ENCODE data around the gene PCYT1A.
A peak's percentile ranks its signal among the peaks of the same experiment; 100 is the strongest.
"Not testable (repeated sequence)": the region's sequence is repeated elsewhere in the genome, so short reads cannot be mapped to it uniquely, and the experiment has no call there.

PCYT1A gene

DNA sequence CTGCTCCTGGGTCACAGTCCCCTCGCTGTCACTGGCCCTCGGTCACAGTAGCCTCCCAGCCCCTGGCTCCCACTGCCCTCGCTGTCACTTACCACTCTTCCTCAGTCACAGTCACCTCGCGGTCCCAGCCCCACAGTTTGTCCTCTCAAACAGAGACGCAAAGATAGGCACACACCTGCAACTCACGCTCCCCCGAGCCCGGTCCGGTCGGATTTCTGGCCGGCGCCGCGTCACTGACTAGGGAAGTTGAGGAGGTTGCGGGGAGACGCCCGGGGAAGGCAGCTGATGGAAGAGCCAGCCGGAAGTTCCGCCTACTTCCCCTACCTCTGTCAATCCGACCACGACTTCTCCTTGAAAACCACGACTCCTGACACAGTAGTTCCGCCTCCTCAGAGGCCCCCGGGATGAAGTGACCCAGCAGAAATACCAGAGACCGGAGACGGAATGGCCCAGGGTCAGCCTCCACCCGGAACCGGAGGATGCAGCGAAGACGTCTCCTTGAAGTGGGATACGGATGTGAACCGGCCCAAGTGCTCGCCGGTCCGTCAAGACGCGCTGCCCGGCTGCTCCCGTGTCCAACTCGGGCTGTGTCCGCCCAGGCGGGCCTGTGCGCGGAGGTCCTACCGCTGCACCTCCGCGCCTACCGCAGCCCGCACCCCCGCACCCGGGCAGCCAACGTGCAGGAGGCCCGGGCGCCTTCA, at the start of gene PCYT1A:
TSS of gene PCYT1A (minus strand) at position 287 of the 701 bp plus-strand sequence. CDS start 17,195 bp downstream, outside the sequence.
- peak; percentile 86 for DNase-seq

DNA sequence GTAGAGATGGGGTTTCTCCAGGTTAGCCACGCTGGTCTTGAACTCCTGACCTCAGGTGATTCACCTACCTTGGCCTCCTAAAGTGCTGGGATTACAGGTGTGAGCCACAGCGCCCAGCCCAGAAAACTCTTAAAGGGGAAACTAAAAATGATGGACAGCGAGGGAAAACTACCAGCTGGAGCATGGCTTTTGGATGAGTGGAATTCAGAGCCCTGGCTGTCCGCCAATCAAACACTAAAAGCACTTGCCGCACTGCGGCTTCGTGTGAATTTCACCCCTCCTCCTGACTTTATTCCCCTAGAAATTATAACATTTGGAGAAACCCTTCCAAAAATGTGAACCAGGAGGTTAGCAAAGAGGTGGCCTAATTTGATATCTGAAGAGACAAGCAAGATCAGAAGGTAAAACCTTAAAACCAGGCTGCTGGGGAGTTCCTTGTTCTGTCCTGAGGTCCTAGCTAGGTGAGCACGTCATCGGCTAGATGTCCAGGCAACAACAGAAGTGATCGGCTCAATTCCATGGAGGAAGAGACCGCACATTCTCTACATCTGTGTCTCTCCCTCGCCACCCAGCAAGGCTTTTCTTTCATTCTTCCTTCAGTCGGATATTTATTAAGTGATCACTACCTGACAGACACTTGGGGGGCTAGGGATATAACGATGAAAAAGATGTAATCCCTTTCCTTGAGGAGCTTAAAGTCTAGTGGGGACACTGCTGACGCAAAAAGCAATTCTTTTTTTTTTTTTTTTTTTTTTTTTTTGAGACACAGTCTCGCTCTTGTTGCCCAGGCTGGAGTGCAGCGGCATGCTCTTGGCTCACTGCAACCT, 49.0 kb upstream of the PCYT1A start:
- DNase-seq: no peak

- no peak for DNase-seq
Measured at GRCh38 chr3:196335503-196335948, 48.0 kb upstream of the PCYT1A start.

GRCh38 chr3:196334982-196335381, 47.5 kb upstream of the PCYT1A start:
- no peak for DNase-seq

GRCh38 chr3:196332168-196332567, 44.6 kb upstream of the PCYT1A start:
- DNase-seq: no peak

GRCh38 chr3:196327405-196327804, 39.9 kb upstream of the PCYT1A start:
- DNase-seq: no peak

GRCh38 chr3:196326936-196327335, 39.4 kb upstream of the PCYT1A start:
- no peak for DNase-seq

DNA sequence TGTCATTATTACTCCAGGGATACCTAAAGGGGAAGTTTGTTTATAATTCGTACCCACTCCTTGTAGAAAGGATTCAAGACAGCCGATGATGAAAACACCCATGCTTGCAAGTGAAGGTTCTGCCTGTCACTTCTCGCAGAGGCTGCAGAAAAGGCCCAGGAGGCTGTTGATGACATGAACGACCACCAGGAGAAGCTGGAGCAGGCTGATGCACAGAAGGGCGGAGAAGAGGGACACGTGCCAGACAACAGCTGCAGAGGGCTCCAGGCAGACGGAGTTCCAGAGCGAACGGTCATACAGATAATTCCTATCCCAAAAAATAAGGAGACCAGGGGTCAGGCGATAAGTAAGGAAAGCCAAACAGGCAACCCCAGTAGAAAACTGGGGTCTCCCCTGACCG, 36.2 kb upstream of the PCYT1A start:
- no peak for DNase-seq

- DNase-seq: no peak
Measured at GRCh38 chr3:196323016-196323415, 35.5 kb upstream of the PCYT1A start.

GRCh38 chr3:196321162-196321561, 33.6 kb upstream of the PCYT1A start:
- no peak for DNase-seq

DNA sequence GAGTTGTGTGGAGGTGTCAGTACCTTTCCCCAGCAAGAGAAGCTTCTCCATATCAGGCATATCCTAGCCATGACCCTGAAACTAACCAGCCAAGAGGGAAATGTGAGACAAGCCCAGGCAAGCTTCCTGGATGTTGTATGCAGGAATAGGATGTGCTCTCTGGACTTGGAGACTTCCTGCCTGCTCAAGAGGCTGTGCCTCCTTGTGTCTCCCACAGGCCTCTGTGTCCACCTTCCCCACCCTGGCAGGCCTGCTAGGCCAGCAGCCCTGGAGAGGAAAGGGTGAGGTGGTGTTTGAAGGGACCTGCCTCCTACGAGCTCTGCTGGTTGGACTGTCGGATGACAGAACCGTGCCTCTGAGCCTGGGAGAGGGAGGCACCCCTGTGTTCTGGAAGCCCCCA, 32.6 kb upstream of the PCYT1A start:
- DNase-seq: no peak

GRCh38 chr3:196317687-196318467, 30.4 kb upstream of the PCYT1A start, which contains the start of gene DYNLT2B:
DYNLT2B (minus strand) TSS chr3:196318240; CDS start chr3:196318152, 88 bp downstream.
- DNase-seq: peak; percentile 76

DNA sequence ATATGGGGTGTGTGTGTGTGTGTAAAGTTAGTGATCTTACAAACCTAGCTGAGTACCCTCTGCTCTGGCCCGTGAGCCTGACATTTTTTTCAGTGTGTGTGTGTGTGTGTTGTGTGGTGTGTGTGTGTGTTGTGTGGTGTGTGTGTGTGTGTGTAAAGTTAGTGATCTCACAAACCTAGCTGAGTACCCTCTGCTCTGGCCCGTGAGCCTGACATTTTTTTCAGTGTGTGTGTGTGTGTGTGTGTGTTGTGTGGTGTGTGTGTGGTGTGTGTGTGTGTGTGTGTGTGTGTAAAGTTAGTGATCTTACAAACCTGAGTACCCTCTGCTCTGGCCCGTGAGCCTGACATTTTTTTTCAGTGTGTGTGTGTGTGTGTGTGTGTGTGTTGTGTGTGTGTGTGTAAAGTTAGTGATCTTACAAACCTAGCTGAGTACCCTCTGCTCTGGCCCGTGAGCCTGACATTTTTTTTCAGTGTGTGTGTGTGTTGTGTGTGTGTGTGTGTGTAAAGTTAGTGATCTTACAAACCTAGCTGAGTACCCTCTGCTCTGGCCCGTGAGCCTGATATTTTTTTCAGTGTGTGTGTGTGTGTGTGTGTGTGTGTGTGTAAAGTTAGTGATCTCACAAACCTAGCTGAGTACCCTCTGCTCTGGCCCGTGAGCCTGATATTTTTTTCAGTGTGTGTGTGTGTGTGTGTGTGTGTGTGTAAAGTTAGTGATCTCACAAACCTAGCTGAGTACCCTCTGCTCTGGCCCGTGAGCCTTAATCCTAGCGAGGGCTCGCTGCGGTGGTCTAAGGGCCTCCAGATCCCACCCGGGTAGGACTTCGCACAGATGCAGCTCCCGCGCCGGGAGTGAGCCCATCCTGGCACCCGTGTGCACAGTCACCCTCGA, 29.5 kb upstream of the PCYT1A start:
- DNase-seq: not testable (repeated sequence)

GRCh38 chr3:196315821-196316220, 28.3 kb upstream of the PCYT1A start:
- no peak for DNase-seq

GRCh38 chr3:196314597-196314996, 27.1 kb upstream of the PCYT1A start:
- DNase-seq: no peak

GRCh38 chr3:196314086-196314485, 26.6 kb upstream of the PCYT1A start:
- DNase-seq: not testable (repeated sequence)

DNA sequence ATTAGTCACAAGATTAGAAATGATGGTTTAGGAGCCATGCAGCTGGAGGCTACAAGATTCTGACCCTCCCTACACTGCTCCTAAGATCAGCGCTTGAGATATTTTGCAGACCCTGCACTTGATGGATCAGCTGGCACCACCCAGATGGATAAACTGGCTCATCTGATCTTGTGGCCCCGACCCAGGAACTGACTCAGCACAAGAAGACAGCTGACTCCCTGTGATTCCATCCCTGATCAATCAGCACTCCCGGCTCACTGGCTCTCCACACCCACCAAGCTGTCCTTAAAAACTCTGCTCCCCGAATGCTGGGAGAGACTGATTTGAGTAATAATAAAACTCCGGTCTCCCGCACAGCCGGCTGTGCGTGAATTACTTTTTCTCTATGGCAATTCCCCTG, 15.4 kb upstream of the PCYT1A start:
- not testable (repeated sequence) for DNase-seq

- DNase-seq: not testable (repeated sequence)
Measured at GRCh38 chr3:196302551-196302950, 15.0 kb upstream of the PCYT1A start.

GRCh38 chr3:196298521-196298920, 11.0 kb upstream of the PCYT1A start:
- DNase-seq: no peak

GRCh38 chr3:196292286-196292923, 4.9 kb upstream of the PCYT1A start:
- DNase-seq: no peak

DNA sequence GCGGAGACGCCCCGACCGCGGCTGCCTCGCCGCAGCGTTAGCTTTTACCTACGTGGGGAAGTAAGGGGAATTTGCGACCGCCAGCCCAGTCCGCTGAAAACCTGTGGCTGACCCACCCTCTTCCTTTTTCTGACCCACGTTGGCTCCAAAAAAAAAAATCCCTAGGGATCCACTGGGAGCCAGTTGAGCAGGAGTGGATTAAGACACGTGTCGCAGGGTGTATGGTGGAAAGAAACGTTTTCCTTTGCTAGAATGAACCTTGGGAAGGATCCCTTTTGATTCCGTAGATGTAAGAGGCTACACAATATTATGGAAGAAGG, 575 bp upstream of the PCYT1A start:
- no peak for DNase-seq

DNA sequence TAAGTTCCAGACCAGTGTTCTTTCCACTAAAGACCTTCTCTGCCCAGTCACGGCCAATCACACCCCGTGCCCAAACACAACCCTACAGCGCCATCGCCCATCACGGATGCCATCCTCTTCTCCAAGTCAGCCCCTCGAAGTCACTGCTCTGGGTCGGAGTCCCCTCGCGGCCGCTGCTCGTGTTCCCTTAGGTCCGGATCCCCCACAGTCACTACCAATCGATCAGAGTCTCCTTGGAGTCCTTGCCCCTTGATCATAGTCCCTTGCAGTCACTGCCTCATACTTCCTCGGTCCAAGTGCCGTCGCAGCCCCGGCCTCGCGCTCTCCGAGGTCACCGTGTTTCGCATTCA, 461 bp downstream of the PCYT1A start:
- no peak for DNase-seq

Measured in amniotic stem cell (primary cell).